HG03280 (cell line): ENCODE results near the gene HES7.

ENCODE experiments used
- ATAC-seq: cut with Tn5 transposase; IDR thresholded peaks from one replicate; pipeline ENCODE4 v1.9.1; 2021; ENCODE audit warnings: mild to moderate bottlenecking, moderate library complexity; ENCODE audit not compliant: unreplicated experiment

Gene HES7

DNA sequence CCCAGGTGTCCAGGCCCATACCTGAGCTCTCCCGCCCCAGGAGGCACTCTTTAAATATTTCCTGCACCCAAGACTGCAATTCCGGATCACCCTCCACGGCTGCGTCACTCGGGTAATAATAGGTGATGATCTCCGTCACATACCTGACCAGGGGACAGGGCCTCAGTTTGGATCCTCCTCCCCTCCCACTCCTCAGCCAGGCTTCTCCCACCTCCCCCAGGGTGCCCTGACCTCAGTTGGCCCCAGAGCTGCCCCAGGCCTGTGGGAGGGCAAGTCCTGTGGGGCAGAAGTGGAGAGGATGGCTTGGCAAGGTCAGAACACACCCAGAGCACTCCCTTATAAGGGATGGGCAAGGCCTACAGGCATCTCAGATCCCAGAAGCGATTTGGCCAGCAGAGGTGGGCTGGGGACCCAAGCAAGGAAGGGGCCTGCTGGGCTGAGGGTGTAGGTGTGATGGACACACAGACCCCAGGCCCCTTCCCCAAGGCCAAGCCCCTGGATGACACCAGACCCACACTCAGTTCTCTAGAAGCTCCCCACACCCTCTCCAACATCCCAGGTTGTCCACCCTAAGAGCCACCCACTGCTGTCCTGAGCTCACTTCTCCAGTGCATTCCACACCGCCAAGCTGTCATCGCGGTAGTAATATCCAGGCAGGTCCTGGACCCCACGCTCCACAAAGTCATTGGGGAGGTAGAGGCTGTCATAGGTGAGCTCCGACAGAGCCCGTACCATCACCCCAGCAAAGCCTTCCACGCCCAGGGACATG lies 48.1 kb downstream of the HES7 start:
- no peak for ATAC-seq

DNA sequence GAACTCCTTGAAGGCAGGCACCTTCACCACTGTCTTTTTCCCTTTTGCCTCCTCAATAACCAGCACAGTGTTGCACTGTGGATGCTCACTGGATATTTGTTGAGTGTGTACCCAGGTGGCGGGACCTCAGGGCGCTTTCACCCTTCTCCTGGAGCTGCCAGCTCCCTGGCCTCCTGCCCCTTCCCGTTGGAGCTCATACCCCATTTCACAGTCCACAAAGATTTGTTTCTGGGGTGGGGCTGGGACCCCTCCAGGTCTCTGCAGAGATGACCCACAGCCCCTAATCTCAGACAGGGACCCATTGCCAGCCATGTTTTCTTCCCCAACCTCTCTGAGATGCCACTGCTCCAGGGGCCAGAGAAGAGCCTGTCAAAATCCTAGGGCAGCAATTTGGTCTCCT lies 48.8 kb downstream of the HES7 start:
- no peak for ATAC-seq

DNA sequence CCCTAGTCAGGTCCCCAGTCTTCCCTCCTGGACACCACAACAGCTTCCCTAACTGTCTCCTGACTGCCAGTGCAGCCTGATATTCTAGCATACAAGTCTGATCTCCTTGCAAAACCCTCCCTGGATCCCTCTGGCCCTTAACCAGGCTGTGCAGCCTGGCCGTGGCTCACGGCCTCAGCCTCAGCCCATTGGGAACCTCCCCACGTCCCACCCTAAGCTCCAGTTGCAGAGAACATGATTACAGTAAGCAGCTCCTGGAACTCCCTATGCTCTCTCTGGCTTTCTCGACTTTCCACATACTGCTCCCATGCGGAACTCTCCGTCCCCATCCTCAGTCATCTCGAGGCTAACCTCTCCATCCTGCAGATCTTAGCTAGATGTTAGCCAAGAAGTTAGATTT lies 49.4 kb downstream of the HES7 start:
- no peak for ATAC-seq

DNA sequence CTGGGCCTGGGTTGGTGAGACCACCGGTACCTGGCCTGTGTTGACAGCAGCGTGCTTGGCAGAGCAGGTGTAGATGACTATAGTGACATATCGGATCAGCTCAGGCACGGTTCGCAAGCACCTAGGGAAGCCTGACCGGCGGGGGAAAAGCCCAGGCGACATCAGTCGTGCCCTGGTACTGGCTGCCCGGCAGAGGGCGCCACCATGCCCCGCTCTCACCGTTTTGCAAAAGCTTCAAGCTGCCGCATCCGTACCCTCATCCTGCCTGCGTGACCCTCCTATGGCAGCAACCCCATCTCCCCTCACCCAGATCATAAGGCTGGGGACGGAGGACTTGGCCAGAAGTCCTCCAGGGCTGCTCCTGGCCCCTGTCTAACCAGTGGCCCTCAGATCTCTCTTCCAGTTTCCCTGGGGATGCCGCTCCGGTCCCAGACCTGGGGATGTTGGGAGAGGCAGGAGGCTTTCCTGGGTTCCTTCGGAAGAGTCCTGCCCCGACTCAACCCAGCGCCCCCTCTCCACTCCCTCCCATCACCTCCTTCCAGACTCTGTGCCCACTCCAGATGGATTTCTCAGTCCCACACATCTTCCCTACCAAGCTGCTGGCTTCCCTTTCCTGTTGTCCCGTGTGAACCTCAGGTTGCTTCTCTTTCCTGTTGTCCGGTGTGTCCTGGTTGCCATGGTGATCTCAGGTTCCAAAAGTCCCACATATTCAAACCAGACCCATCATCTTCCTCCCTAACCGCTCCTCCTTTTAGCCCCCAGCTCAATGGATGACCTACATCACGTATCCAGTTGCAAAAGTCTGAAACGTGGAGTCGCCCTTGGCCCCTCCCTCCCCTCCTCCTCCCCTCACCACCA lies 50.0 kb downstream of the HES7 start:
- no peak for ATAC-seq

DNA sequence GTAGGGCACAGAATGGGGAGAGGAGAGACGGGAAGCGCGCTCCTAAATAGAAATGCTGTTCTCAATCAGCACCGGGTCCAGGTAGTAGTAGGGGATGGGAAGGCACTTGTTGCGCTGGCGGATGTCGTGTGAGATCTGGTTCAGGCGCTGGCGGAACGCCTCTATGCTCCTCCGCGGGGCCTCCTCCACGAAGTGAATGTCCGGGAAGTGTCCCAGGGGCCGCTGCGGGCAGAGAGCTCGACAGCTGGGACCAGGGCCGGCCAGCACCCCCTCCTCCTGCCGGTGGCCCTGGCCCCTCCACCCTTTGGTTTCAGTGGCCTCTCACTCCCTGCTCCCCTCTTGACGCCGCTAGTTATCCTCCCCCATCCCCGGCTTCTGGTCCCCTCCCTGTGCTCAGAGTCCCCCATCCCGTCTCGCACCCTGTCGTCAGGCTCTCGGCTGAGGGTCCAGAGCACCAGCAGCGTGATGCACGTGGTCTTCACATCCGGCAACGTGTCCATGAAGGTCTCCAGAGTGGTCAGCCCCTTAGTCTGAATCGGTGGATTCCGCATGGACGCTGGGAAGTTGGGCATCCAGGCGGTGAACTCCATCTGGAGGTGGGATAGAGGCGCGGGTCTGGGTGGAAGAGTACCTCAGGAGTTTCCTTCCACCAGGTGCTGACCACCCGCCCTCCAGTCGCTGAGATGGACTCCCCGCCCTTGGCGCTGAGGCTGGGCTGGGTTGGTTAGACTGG lies 51.0 kb downstream of the HES7 start:
- ATAC-seq: no peak

DNA sequence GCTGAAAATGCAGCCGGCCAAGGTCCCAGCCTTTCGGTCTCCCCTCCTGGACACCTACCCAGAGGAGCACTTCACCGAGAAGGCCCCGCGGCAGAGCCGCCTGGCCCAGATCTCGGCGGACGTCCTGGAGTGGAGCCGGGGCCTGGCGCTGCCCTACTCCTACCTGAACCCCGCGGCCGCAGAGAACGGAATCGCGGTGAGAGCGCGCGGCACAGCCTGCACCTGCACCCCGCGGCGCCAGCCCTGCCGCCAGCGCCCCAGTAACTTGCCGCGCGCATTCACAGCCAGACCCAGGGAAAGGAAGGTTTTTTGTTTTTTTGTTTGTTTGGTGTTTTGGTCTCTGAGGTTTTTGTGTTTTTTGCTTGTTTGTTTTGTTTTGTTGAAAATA lies 51.6 kb downstream of the HES7 start:
- no peak for ATAC-seq

DNA sequence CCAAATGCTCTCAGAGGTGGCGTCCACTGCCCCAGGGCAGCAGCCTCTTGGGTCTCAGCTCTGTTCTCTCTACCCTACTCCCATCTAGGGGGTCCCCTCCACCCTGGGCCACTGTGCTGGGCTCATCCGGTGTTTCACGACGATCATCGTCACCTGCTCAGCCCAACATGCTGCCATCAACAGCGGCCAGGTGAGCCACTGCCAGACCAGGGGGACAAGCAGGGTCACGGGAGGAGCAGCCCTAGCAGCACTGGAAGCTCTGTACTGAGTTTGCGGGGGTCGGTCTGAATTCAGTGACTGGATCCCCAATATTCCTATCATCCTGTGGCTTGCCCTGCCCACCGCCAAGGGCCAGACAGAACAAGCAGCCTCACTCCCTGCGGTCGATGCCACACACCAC lies 52.4 kb downstream of the HES7 start:
- ATAC-seq: no peak
